GM06990 (cell line): ENCODE results near the gene RASSF8.

Experiments used
- DNase-seq: peaks from one replicate; pipeline ENCODE4 v3.0.0-alpha.2; 2011; ENCODE audit not compliant: insufficient read length; ENCODE audit errors: extremely low read depth
- H3K27me3 ChIP-seq: replicated peaks from 2 replicates; pipeline ENCODE4 v1.6.0; 2011; ENCODE audit warnings: low read length; ENCODE audit not compliant: control insufficient read depth, insufficient read depth
- H3K36me3 ChIP-seq: 2 replicates; pipeline ENCODE4 v1.5.1; 2011; ENCODE audit warnings: low read length; ENCODE audit not compliant: control insufficient read depth, insufficient read depth
- H3K4me3 ChIP-seq: replicated peaks from 2 replicates; pipeline ENCODE4 v1.5.1; 2011; ENCODE audit warnings: low read depth, mild to moderate bottlenecking, control low read depth, low read length
- CTCF ChIP-seq: IDR thresholded peaks from 2 replicates; pipeline ENCODE4 v1.5.1; 2011; ENCODE audit warnings: low read length, control low read depth, mild to moderate bottlenecking, inconsistent platforms; ENCODE audit not compliant: insufficient read depth, poor library complexity, severe bottlenecking

Gene RASSF8

GRCh38 chr12:26125400-26126339 is 167.2 kb downstream of the RASSF8 start:
- DNase-seq, result peak; percentile 65
- H3K27me3 ChIP-seq, result peaks cover 3% of the 10 kb centered on the region
- H3K4me3 ChIP-seq, result peak overlapping the region; percentile 65
- H3K36me3 ChIP-seq, result no peaks in the 10 kb centered on the region
- TF ChIP-seq CTCF, result no peak

- peak overlapping the region; percentile 65 for H3K4me3 ChIP-seq
- H3K36me3 ChIP-seq, result no peaks in the 10 kb centered on the region
- H3K27me3 ChIP-seq, result peaks cover 3% of the 10 kb centered on the region
- peak; percentile 67 for DNase-seq
- TF ChIP-seq CTCF, result peak; percentile 18
Measured at GRCh38 chr12:26126340-26127284, 168.1 kb downstream of the RASSF8 start.

- no peak for TF ChIP-seq CTCF
Measured at GRCh38 chr12:26127404-26127803, 168.9 kb downstream of the RASSF8 start.

GRCh38 chr12:26128168-26128567 is 169.7 kb downstream of the RASSF8 start:
- H3K4me3 ChIP-seq, result no peak overlapping the region
- DNase-seq, result no peak
- peaks cover 3% of the 10 kb centered on the region for H3K27me3 ChIP-seq
- no peak for TF ChIP-seq CTCF
- H3K36me3 ChIP-seq, result no peaks in the 10 kb centered on the region

More at GRCh38 chr12:26127404-26127803, 168.9 kb downstream of the RASSF8 start:
- H3K4me3 ChIP-seq, result no peak overlapping the region
- H3K27me3 ChIP-seq, result peaks cover 3% of the 10 kb centered on the region
- DNase-seq, result no peak
- no peaks in the 10 kb centered on the region for H3K36me3 ChIP-seq
